H1 (cell line): ENCODE data around the gene TEKT3. TPM values are rescaled to one million over a fixed set of nuclear protein-coding genes. Genes with fewer than 3 reads are reported as not detected.

Source experiments
- CTCF ChIA-PET: fragments of 300-600 bp; sonication (Branson Sonifier 250); formaldehyde crosslinking; loops from one replicate; lab custom pipeline; 2021; ENCODE audit not compliant: partially characterized antibody; lab: Charles Lee
- POLR2A ChIA-PET: fragments of 300-600 bp; sonication (Branson Sonifier 250); formaldehyde crosslinking; loops from one replicate; lab custom pipeline; 2021; ENCODE audit warnings: inconsistent platforms; ENCODE audit not compliant: partially characterized antibody; lab: Charles Lee
- DNase-seq, 2 experiments: peaks; one replicate each; pipeline versions ENCODE4 v3.0.0 to v3.0.0-alpha.2; 2010 to 2022; ENCODE audit warnings: low spot score in 2 of 2, low read depth in 1 of 2, mixed read lengths in 1 of 2
- FAIRE-seq: peaks from 2 replicates; lab custom pipeline; 2011; peaks lifted over from hg19 to GRCh38; lab: Jason Lieb, UNC
- H2AFZ ChIP-seq: 2 replicates; pipeline ENCODE4 v1.8.1; 2012; ENCODE audit warnings: low read length, inconsistent platforms
- H2AK5ac ChIP-seq: 2 replicates; pipeline ENCODE4 v1.6.1; 2013; ENCODE audit warnings: low read depth, low read length
- H2BK120ac ChIP-seq: replicated peaks from 2 replicates; pipeline ENCODE3; 2013; ENCODE audit warnings: low read depth, low read length, inconsistent platforms
- H2BK12ac ChIP-seq: 2 replicates; pipeline ENCODE4 v1.6.1; 2013; ENCODE audit warnings: low read depth, low read length
- H2BK15ac ChIP-seq: 2 replicates; pipeline ENCODE4 v1.6.1; 2013; ENCODE audit warnings: low read length
- H2BK20ac ChIP-seq: 2 replicates; pipeline ENCODE4 v1.6.1; 2013; ENCODE audit warnings: low read length
- H2BK5ac ChIP-seq: 2 replicates; pipeline ENCODE4 v1.6.1; 2013; ENCODE audit warnings: low read depth, low read length
- H3K14ac ChIP-seq: 2 replicates; pipeline ENCODE4 v1.6.1; 2013; ENCODE audit warnings: inconsistent platforms; ENCODE audit not compliant: insufficient read length
- H3K18ac ChIP-seq: 2 replicates; pipeline ENCODE4 v1.6.1; 2013; ENCODE audit warnings: low read length; ENCODE audit errors: extremely low read depth
- H3K23ac ChIP-seq: 2 replicates; pipeline ENCODE4 v1.6.1; 2013; ENCODE audit warnings: inconsistent platforms; ENCODE audit not compliant: insufficient read length
- H3K23me2 ChIP-seq: 2 replicates; pipeline ENCODE4 v1.6.1; 2013; ENCODE audit warnings: low read depth, low read length
- H3K27ac ChIP-seq: 2 replicates; pipeline ENCODE4 v1.6.1; 2011; ENCODE audit warnings: low read depth, low read length, inconsistent platforms
- H3K27me3 ChIP-seq, 4 experiments: replicated peaks in 1 of 4; 1 replicate in 1 of 4; 2 replicates in 3 of 4; pipeline versions ENCODE4 v1.6.1 to v1.8.1; 2011 to 2013; ENCODE audit warnings: low read length in 3 of 4, mild to moderate bottlenecking in 3 of 4, inconsistent platforms in 2 of 4, mixed read lengths in 2 of 4, moderate library complexity in 1 of 4; ENCODE audit not compliant: control insufficient read depth in 3 of 4, insufficient read depth in 3 of 4; ENCODE audit errors: extremely low read depth in 1 of 4
- H3K36me3 ChIP-seq, 4 experiments: 2 replicates each; pipeline versions ENCODE4 v1.6.1 to v1.8.1; 2011 to 2013; ENCODE audit warnings: mild to moderate bottlenecking in 4 of 4, low read length in 3 of 4, moderate library complexity in 2 of 4, control low read depth in 1 of 4, inconsistent platforms in 1 of 4; ENCODE audit not compliant: insufficient read depth in 4 of 4, control insufficient read depth in 2 of 4
- H3K4ac ChIP-seq: replicated peaks from 2 replicates; pipeline ENCODE3; 2013; ENCODE audit warnings: low read length, low read depth, mixed read lengths, inconsistent platforms; ENCODE audit not compliant: insufficient read length
- H3K4me1 ChIP-seq, 4 experiments: replicated peaks in 1 of 4; 1 replicate in 1 of 4; 2 replicates in 3 of 4; pipeline versions ENCODE4 v1.6.1 to v1.8.1; 2011 to 2013; ENCODE audit warnings: low read length in 3 of 4, inconsistent platforms in 2 of 4, mixed read lengths in 1 of 4; ENCODE audit not compliant: insufficient read depth in 4 of 4, control insufficient read depth in 3 of 4
- H3K4me2 ChIP-seq, 2 experiments: 2 replicates each; pipeline versions ENCODE4 v1.6.1 to v1.8.1; 2011 to 2013; ENCODE audit warnings: low read depth in 2 of 2, low read length in 2 of 2, control low read depth in 1 of 2, inconsistent platforms in 1 of 2, mild to moderate bottlenecking in 1 of 2; ENCODE audit not compliant: insufficient read depth in 1 of 2
- H3K4me3 ChIP-seq, 4 experiments: fragments of 200-600, 300-600 bp in 1 of 4; sonication (generic), shearing (Covaris generic), sonication (Bioruptor Twin) in 1 of 4; 2 replicates each; pipeline versions ENCODE4 v1.5.1 to v1.8.1; 2011 to 2016; ENCODE audit warnings: low read length in 4 of 4, low read depth in 3 of 4, control low read depth in 2 of 4, inconsistent platforms in 2 of 4, mild to moderate bottlenecking in 2 of 4, mixed read lengths in 1 of 4, moderate library complexity in 1 of 4; ENCODE audit not compliant: insufficient read depth in 2 of 4; ENCODE audit errors: extremely low read depth in 1 of 4
- H3K56ac ChIP-seq: replicated peaks from 2 replicates; pipeline ENCODE3; 2013; ENCODE audit warnings: low read depth, mild to moderate bottlenecking, mixed read lengths, low read length, inconsistent platforms; ENCODE audit not compliant: insufficient read length
- H3K79me1 ChIP-seq: 2 replicates; pipeline ENCODE4 v1.6.1; 2013; ENCODE audit warnings: low read depth, low read length, control low read depth
- H3K79me2 ChIP-seq, 2 experiments: 2 replicates each; pipeline versions ENCODE4 v1.6.1 to v1.8.1; 2012 to 2013; ENCODE audit warnings: low read length in 2 of 2, mild to moderate bottlenecking in 2 of 2, inconsistent platforms in 1 of 2; ENCODE audit not compliant: insufficient read depth in 2 of 2, control insufficient read depth in 1 of 2
- H3K9ac ChIP-seq, 4 experiments: replicated peaks in 1 of 4; 1 replicate in 1 of 4; 2 replicates in 3 of 4; pipeline versions ENCODE4 v1.6.1 to v1.8.1; 2011 to 2013; ENCODE audit warnings: low read depth in 3 of 4, low read length in 3 of 4, control low read depth in 2 of 4, mild to moderate bottlenecking in 2 of 4, moderate library complexity in 2 of 4, inconsistent platforms in 1 of 4; ENCODE audit errors: extremely low read depth in 1 of 4
- H3K9me3 ChIP-seq, 2 experiments: 2 replicates each; pipeline versions ENCODE4 v1.6.1 to v1.8.1; 2012 to 2013; ENCODE audit warnings: mild to moderate bottlenecking in 2 of 2, moderate library complexity in 2 of 2, control low read depth in 1 of 2, inconsistent platforms in 1 of 2, low read depth in 1 of 2, low read length in 1 of 2, mixed read lengths in 1 of 2; ENCODE audit not compliant: insufficient read depth in 2 of 2
- H4K20me1 ChIP-seq, 2 experiments: replicated peaks in 1 of 2; 2 replicates each; pipeline versions ENCODE3 to v1.8.1; 2011 to 2013; ENCODE audit warnings: inconsistent platforms in 2 of 2, low read length in 2 of 2, mild to moderate bottlenecking in 1 of 2; ENCODE audit not compliant: insufficient read depth in 2 of 2, control insufficient read depth in 1 of 2
- H4K5ac ChIP-seq: 2 replicates; pipeline ENCODE4 v1.6.1; 2013; ENCODE audit warnings: low read length, low read depth, mixed read lengths, inconsistent platforms; ENCODE audit not compliant: insufficient read length
- H4K8ac ChIP-seq: 2 replicates; pipeline ENCODE4 v1.8.0; 2013; ENCODE audit warnings: mild to moderate bottlenecking, moderate library complexity, low read length, inconsistent platforms; ENCODE audit not compliant: insufficient read depth; ENCODE audit errors: extremely low read depth
- H4K91ac ChIP-seq: replicated peaks from 2 replicates; pipeline ENCODE3; 2013; ENCODE audit warnings: low read length, mixed read lengths, inconsistent platforms; ENCODE audit not compliant: insufficient read length
- BCL11A ChIP-seq, 2 experiments: IDR thresholded peaks; one replicate each; pipeline ENCODE4 v1.6.1; 2011; ENCODE audit warnings: low read depth in 2 of 2, low read length in 2 of 2, mild to moderate bottlenecking in 2 of 2
- CTBP2 ChIP-seq: IDR thresholded peaks from 2 replicates; pipeline ENCODE4 v1.7.0; 2011; ENCODE audit warnings: borderline replicate concordance, mild to moderate bottlenecking, moderate library complexity, mixed read lengths, low read length; ENCODE audit not compliant: insufficient read depth, insufficient read length
- EP300 ChIP-seq, 2 experiments: IDR thresholded peaks; 1 replicate in 1 of 2; 2 replicates in 1 of 2; pipeline ENCODE4 v1.6.1; 2011 to 2012; ENCODE audit warnings: low read depth in 2 of 2, low read length in 2 of 2, mild to moderate bottlenecking in 2 of 2, borderline replicate concordance in 1 of 2, inconsistent platforms in 1 of 2, moderate library complexity in 1 of 2
- KDM5A ChIP-seq: fragments of 200-600 bp; IDR thresholded peaks from 2 replicates; pipeline ENCODE4 v1.7.1; 2012; ENCODE audit warnings: mild to moderate bottlenecking, low read length, inconsistent platforms, mixed read lengths
- NRF1 ChIP-seq: IDR thresholded peaks from 2 replicates; pipeline ENCODE4 v1.6.1; 2011; ENCODE audit warnings: mild to moderate bottlenecking, low read depth, low read length, improper control_type of control experiment
- RFX5 ChIP-seq: IDR thresholded peaks from 2 replicates; pipeline ENCODE4 v1.6.1; 2011; ENCODE audit warnings: low read depth, low read length, improper control_type of control experiment, borderline replicate concordance
- RXRA ChIP-seq: IDR thresholded peaks from 2 replicates; pipeline ENCODE4 v1.6.1; 2011; ENCODE audit warnings: low read depth, mild to moderate bottlenecking, low read length, moderate library complexity; ENCODE audit not compliant: insufficient read depth
- TCF12 ChIP-seq: IDR thresholded peaks from 2 replicates; pipeline ENCODE4 v1.6.1; 2011; ENCODE audit warnings: low read depth, mild to moderate bottlenecking, low read length
- WGBS, 2 experiments: shearing (Covaris generic) in 1 of 2; methylation state at CpG; one replicate each; pipeline versions ENCODE4 v1.1.6 to v1.1.7; 2013 to 2015; ENCODE audit warnings: low lambda C conversion rate in 2 of 2, mixed read lengths in 2 of 2, inconsistent platforms in 1 of 2, low coverage in 1 of 2, missing lambda C conversion rate in 1 of 2; ENCODE audit not compliant: insufficient replicate concordance in 2 of 2, insufficient coverage in 1 of 2, insufficient read length in 1 of 2; ENCODE audit errors: extremely low coverage in 1 of 2, missing lambda C conversion rate in 1 of 2; 5-methylcytosine and 5-hydroxymethylcytosine counted together
- polyA plus RNA-seq, 7 experiments: library from polyadenylated mRNA; depleted of rRNA in 3 of 7; stranded (reverse) in 5 of 7; unstranded in 2 of 7; fragments of >200 nt in 5 of 7; fragments of 200-250 nt in 2 of 7; gene quantifications; 1 replicate in 5 of 7; 2 replicates in 1 of 7; 4 replicates in 1 of 7; pipeline versions ENCODE4 v1.2.1 to v1.2.3, GENCODE V29; 2011 to 2013; ENCODE audit warnings: missing spikeins in 2 of 7, mixed read lengths in 2 of 7
- total RNA-seq: library from RNA; stranded (reverse); fragmentation: NEBNext Ultra II Directional; extraction: Animal tissue kit (Norgen Biotek cat#: 25700); gene quantifications from 2 replicates; pipeline ENCODE4 v1.2.1, GENCODE V29; 2021
- TF ChIP-seq, protein P1 (sequence below): IDR thresholded peaks from 2 replicates; pipeline ENCODE4 v1.6.1; 2012; ENCODE audit warnings: inconsistent platforms
- TF ChIP-seq, protein P2 (sequence below): IDR thresholded peaks from 2 replicates; pipeline ENCODE4 v1.6.1; 2012; ENCODE audit warnings: inconsistent platforms
- TF ChIP-seq, protein P3 (sequence below): IDR thresholded peaks from 2 replicates; pipeline ENCODE4 v1.6.1; 2011; ENCODE audit warnings: low read length, improper control_type of control experiment

TEKT3 gene
- total and polyA plus RNA-seq, 2 of the 8 experiments (the other 6 are each of a cell fraction or from before 2014, with no cell fraction given) = 2.2 to 2.9 TPM

DNA sequence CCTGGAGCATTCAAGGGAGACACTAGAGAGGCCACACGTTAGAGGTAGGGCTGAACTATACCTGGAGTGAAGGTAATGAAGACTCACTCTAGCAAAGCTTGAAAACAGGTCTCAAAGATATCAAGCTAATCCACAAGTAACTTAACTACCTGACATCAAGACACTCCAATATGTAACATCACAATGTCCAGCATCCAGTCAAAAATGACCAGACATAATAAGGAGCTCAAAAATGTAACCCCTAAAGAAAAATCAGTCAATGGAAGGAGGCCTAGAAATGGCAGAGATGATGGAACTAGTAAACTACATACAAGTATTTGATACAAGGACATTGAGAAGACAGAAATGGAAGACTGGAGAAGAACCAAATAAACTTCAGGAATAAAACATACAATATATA lies 6.0 kb downstream of the TEKT3 start:
- 65% methylated on average over 1 of the region's 1 CpG; no CpG with 5 or more reads in 1 of the 2 experiments for WGBS, 2 experiments
- Histone ChIP-seq H3K36me3 (no peaks in the 10 kb centered on the region), H4K8ac (no peak overlapping the region), H4K20me1 (no peaks in the 10 kb centered on the region), H2BK120ac (peak overlapping the region; percentile 64), H3K23me2 (no peaks in the 10 kb centered on the region), H4K91ac (no peak overlapping the region), H4K5ac (no peak overlapping the region), H3K14ac (no peak overlapping the region), H3K4me1 (peaks cover 0 to 7% (median 5%) of the 10 kb centered on the region in 4 experiments; a peak in 5 of 7 replicates), H2BK5ac (no peak overlapping the region), H2BK12ac (no peak overlapping the region), H3K4me2 (no peak overlapping the region), H3K23ac (no peak overlapping the region), H3K27ac (no peak overlapping the region), H3K9me3 (no peaks in the 10 kb centered on the region; a peak in 2 of 4 replicates), H3K18ac (no peak overlapping the region), H3K4ac (no peak overlapping the region), H3K79me2 (no peaks in the 10 kb centered on the region), H2AFZ (no peak overlapping the region), H3K56ac (no peak overlapping the region), H2BK20ac (no peak overlapping the region), H3K9ac (no peak overlapping the region), H2AK5ac (no peak overlapping the region; the same call in 1 of the 2 replicates), H3K79me1 (no peaks in the 10 kb centered on the region), H3K4me3 (no peak overlapping the region), H3K27me3 (no peaks in the 10 kb centered on the region; a peak in 2 of 7 replicates), H2BK15ac (no peak overlapping the region; the same call in 1 of the 2 replicates)
- ChIA-PET POLR2A (no interaction called here), CTCF (interaction anchor here (1.0 kb wide), 1 partner anchor 77 kb away, joined by 3 read pairs; no protein-coding TSS in a partner anchor)
- FAIRE-seq (no peak), DNase-seq (no peak)
- no peak for TF ChIP-seq EP300 (IDR thresholded peaks at IDR 0.05; ENCODE audit: borderline replicate concordance in 1 of 2, low read depth in 2 of 2, low read length in 2 of 2)
- no peak for TF ChIP-seq CTBP2
- TF ChIP-seq, protein P1, sequence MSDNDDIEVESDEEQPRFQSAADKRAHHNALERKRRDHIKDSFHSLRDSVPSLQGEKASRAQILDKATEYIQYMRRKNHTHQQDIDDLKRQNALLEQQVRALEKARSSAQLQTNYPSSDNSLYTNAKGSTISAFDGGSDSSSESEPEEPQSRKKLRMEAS = no peak
- TF ChIP-seq, protein P2, sequence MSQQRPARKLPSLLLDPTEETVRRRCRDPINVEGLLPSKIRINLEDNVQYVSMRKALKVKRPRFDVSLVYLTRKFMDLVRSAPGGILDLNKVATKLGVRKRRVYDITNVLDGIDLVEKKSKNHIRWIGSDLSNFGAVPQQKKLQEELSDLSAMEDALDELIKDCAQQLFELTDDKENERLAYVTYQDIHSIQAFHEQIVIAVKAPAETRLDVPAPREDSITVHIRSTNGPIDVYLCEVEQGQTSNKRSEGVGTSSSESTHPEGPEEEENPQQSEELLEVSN = no peak
- TF ChIP-seq, protein P3, sequence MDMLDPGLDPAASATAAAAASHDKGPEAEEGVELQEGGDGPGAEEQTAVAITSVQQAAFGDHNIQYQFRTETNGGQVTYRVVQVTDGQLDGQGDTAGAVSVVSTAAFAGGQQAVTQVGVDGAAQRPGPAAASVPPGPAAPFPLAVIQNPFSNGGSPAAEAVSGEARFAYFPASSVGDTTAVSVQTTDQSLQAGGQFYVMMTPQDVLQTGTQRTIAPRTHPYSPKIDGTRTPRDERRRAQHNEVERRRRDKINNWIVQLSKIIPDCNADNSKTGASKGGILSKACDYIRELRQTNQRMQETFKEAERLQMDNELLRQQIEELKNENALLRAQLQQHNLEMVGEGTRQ = no peak
- no peak for TF ChIP-seq NRF1
- TF ChIP-seq TCF12 = no peak
- TF ChIP-seq RXRA = no peak
- TF ChIP-seq BCL11A (IDR thresholded peaks at IDR 0.05; ENCODE audit: low read depth in 2 of 2, low read length in 2 of 2) = no peak
- no peak for TF ChIP-seq KDM5A
- TF ChIP-seq RFX5 = no peak
